Measurements from ENCODE around the gene HRK. TPM values are rescaled to one million over a fixed set of nuclear protein-coding genes. Genes with fewer than 3 reads are reported as not detected.

HRK gene
- total and polyA plus RNA-seq, 2 of the 8 experiments (the other 6 are each of a cell fraction or from before 2014, with no cell fraction given), result 1.6 to 2.7 TPM

DNA sequence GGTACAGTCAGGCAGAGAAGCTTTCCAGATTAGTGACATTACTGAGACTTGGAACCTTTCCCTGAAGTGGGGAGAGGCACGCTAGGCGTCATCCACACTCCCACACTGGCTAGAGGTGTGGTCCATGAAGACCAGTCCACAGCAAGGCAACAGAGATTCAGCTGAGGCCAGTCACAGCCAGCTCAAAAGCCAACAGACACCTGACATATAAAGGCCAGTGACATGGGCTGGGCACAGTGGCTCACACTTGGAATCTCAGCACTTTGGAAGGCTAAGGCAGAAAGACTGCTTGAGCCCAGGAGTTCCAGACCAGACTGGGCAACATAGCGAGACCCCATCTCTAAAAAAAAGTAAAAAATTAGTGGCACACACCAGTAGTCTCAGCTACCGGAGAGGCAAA lies 10.9 kb downstream of the HRK start:
- Histone ChIP-seq H3K4ac (replicated peaks; ENCODE audit: insufficient read length, low read depth, low read length) (no peak overlapping the region), H4K8ac (ENCODE audit: extremely low read depth, insufficient read depth, low read length) (no peak overlapping the region), H3K36me3 (ENCODE audit: control insufficient read depth in 2 of 4, insufficient read depth in 4 of 4, low read length in 3 of 4) (no peaks in the 10 kb centered on the region), H3K18ac (ENCODE audit: extremely low read depth, low read length) (no peak overlapping the region), H3K23ac (ENCODE audit: insufficient read length) (no peak overlapping the region), H3K79me1 (ENCODE audit: low read depth, low read length) (no peaks in the 10 kb centered on the region), H2BK20ac (ENCODE audit: low read length) (no peak overlapping the region), H2AFZ (ENCODE audit: low read length) (no peak overlapping the region), H3K27me3 (replicated peaks in 1 of 4; ENCODE audit: control insufficient read depth in 3 of 4, extremely low read depth in 1 of 4, insufficient read depth in 3 of 4, low read length in 3 of 4) (no peaks in the 10 kb centered on the region), H2BK12ac (ENCODE audit: low read depth, low read length) (no peak overlapping the region), H3K9ac (replicated peaks in 1 of 4; ENCODE audit: extremely low read depth in 1 of 4, low read depth in 3 of 4, low read length in 3 of 4) (no peak overlapping the region), H4K5ac (ENCODE audit: insufficient read length, low read depth, low read length) (no peak overlapping the region), H2BK120ac (replicated peaks; ENCODE audit: low read depth, low read length) (no peak overlapping the region), H4K20me1 (replicated peaks in 1 of 2; ENCODE audit: control insufficient read depth in 1 of 2, insufficient read depth in 2 of 2, low read length in 2 of 2) (peaks cover 0 to 2% of the 10 kb centered on the region in 2 experiments), H3K9me3 (ENCODE audit: insufficient read depth in 2 of 2, low read depth in 1 of 2, low read length in 1 of 2) (peaks cover 0 to 3% of the 10 kb centered on the region in 2 experiments; a peak in 1 of 4 replicates), H3K4me3 (ENCODE audit: extremely low read depth in 1 of 4, insufficient read depth in 2 of 4, low read depth in 3 of 4, low read length in 4 of 4) (no peak overlapping the region), H3K23me2 (ENCODE audit: low read depth, low read length) (no peaks in the 10 kb centered on the region), H3K4me1 (replicated peaks in 1 of 4; ENCODE audit: control insufficient read depth in 3 of 4, insufficient read depth in 4 of 4, low read length in 3 of 4) (no peaks in the 10 kb centered on the region), H3K27ac (ENCODE audit: low read depth, low read length) (no peak overlapping the region), H2BK5ac (ENCODE audit: low read depth, low read length) (no peak overlapping the region), H4K91ac (replicated peaks; ENCODE audit: insufficient read length, low read length) (no peak overlapping the region), H3K56ac (replicated peaks; ENCODE audit: insufficient read length, low read depth, low read length) (no peak overlapping the region), H2BK15ac (ENCODE audit: low read length) (no peak overlapping the region), H3K4me2 (ENCODE audit: insufficient read depth in 1 of 2, low read depth in 2 of 2, low read length in 2 of 2) (no peak overlapping the region), H3K79me2 (ENCODE audit: control insufficient read depth in 1 of 2, insufficient read depth in 2 of 2, low read length in 2 of 2) (no peaks in the 10 kb centered on the region; a peak in 1 of 4 replicates), H3K14ac (ENCODE audit: insufficient read length) (peak overlapping the region; percentile 28), H2AK5ac (ENCODE audit: low read depth, low read length) (no peak overlapping the region)
- DNase-seq (ENCODE audit: low read depth in 1 of 2, low spot score in 2 of 2) (no peak), FAIRE-seq (no peak)
- POLR2A ChIA-PET (ENCODE audit: partially characterized antibody), result interaction anchor here (1.1 to 1.5 kb wide), 3 partner anchors 10 to 34 kb away, joined by 3 to 4 read pairs (median 3); no protein-coding TSS in a partner anchor
- no peak for TF ChIP-seq POLR2AphosphoS5 (IDR thresholded peaks at IDR 0.05; ENCODE audit: low read depth, low read length)
- TF ChIP-seq EGR1 (IDR thresholded peaks at IDR 0.05; ENCODE audit: borderline replicate concordance, low read depth, low read length), result no peak
- TF ChIP-seq RXRA (IDR thresholded peaks at IDR 0.05; ENCODE audit: insufficient read depth, low read depth, low read length), result no peak
- TF ChIP-seq USF2 (IDR thresholded peaks at IDR 0.05; ENCODE audit: low read length), result no peak
- TF ChIP-seq MAX (IDR thresholded peaks at IDR 0.05), result no peak
- TF ChIP-seq YY1 (IDR thresholded peaks at IDR 0.05; ENCODE audit: low read depth, low read length), result no peak
- TF ChIP-seq EZH2 (IDR thresholded peaks at IDR 0.05; ENCODE audit: low read depth, low read length, severe bottlenecking), result no peak
- no peak for TF ChIP-seq BCL11A (IDR thresholded peaks at IDR 0.05; ENCODE audit: low read depth in 2 of 2, low read length in 2 of 2)
- WGBS, 2 experiments (ENCODE audit: extremely low coverage in 1 of 2, insufficient coverage in 1 of 2, insufficient read length in 1 of 2, insufficient replicate concordance in 2 of 2, low coverage in 1 of 2, low lambda C conversion rate in 2 of 2, missing lambda C conversion rate in 1 of 2), result 90% methylated on average over 4 of the region's 4 CpGs; no CpG with 5 or more reads in 1 of the 2 experiments
- CTCF ChIA-PET (ENCODE audit: partially characterized antibody), result interaction anchor here (0.7 to 2.0 kb wide), 2 partner anchors 10 to 13 kb away, joined by 3 to 5 read pairs; no protein-coding TSS in a partner anchor
